Measurements from ENCODE around the gene MGAT5.

Gene MGAT5

DNA sequence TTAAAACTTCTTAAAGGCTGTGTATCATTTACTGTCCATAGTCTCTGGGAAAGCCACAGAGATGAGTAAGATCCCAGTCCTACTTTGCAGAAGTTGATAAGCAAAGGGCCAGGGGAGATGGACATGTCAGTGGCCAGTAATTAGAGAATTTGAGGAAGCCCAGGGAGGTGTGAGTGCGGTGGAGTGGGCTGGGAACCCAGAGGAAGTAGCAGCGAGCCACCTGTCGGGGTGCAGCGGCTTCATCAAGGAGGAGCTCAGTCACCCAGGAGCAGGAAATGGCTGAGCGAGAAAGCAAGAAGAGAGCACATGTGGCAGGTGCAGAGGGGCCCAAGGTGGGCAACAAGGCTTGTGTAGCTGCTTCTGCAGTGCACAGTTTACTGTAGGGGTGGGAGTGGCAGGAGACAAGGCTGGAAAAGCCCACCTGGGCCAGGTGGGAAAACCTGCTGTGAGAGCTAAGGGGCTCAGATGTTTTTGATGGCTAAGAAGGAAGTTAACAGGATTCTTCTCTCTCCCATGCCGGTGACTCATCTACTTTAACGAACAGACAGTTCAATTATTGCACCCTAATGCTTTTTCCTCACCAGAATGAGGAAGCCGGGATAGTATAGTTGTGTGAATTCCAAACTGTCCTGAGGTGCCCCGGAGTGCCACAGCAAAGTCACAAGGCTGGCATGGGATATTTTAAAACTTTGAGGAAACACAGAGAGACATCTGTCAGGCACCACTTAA, 34.8 kb upstream of the MGAT5 start:
- Mint-ChIP-seq H3K9me3 (peaks cover 9% of the 10 kb centered on the region), H3K36me3 (ENCODE audit: low read depth) (peaks cover 21% of the 10 kb centered on the region), H3K4me1 (peaks cover 47% of the 10 kb centered on the region), H3K4me3 (no peak overlapping the region), H3K27me3 (ENCODE audit: low read depth, poor library complexity) (no peaks in the 10 kb centered on the region), H3K27ac (peak overlapping the region; percentile 26)
- no peak for DNase-seq
- TF ChIP-seq CTCF (IDR thresholded peaks at IDR 0.05), result no peak

DNA sequence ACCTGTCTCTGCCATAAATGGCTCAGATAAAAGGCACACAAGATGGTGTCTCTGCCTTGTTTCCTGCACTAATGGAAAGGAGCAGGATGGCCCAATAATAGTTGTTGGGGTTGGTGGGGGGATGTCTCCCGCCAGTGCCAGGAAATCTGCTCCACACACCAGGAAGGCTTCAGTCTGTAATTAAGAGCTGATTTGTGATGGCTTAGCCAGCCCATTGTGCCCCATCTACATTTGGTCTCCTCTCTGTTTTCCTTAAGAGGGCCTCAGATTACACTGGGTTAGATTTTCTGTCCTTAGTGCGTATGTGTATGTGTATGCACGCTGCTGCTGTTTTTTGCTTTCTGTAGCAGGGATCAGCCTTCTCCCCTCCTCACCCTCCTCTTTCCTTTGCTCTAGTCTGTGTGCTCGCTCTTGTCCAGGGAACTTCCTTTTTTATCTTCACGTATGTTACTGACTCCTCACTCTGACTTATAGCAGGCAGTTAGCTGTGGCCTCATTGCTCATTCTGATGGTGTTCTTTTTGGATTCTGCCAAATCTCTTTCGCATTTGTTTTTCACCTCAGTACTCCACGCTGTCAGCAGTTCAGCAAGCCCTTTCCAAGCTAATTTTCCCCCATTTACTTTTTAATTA, 33.4 kb upstream of the MGAT5 start:
- peaks cover 7% of the 10 kb centered on the region for H3K36me3 Mint-ChIP-seq (ENCODE audit: low read depth)
- DNase-seq, result no peak
- peak overlapping the region; percentile 79 for H3K27ac Mint-ChIP-seq
- peaks cover 50% of the 10 kb centered on the region for H3K4me1 Mint-ChIP-seq
- H3K4me3 Mint-ChIP-seq, result no peak overlapping the region
- H3K9me3 Mint-ChIP-seq, result no peaks in the 10 kb centered on the region
- no peaks in the 10 kb centered on the region for H3K27me3 Mint-ChIP-seq (ENCODE audit: low read depth, poor library complexity)
- TF ChIP-seq CTCF (IDR thresholded peaks at IDR 0.05), result no peak

DNA sequence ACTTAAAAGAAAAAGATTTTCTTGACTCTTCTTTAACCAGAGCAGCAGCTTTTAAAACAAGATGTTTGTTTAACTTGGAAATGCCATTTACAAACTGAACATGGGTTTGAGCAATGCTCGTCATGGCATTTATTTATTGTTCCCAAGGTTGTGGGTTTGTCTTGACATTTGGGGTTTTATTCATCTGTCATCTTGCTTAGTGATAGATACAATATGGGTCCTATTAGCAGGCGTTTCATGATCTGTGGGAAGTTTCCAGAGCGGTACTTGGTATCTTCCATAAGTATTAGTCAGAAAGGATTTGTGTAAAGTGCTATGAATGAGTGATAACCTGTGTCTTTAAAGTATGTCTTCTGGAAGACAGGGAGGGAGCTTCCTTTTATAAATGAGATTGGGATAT, 29.9 kb upstream of the MGAT5 start:
- Mint-ChIP-seq H3K27me3 (ENCODE audit: low read depth, poor library complexity) (no peaks in the 10 kb centered on the region), H3K27ac (no peak overlapping the region), H3K4me1 (peaks cover 41% of the 10 kb centered on the region), H3K4me3 (no peak overlapping the region), H3K9me3 (peaks cover 20% of the 10 kb centered on the region), H3K36me3 (ENCODE audit: low read depth) (peaks cover 16% of the 10 kb centered on the region)
- DNase-seq, result no peak
- TF ChIP-seq CTCF (IDR thresholded peaks at IDR 0.05), result no peak

GRCh38 chr2:134225173-134225572, 28.7 kb upstream of the MGAT5 start:
- peaks cover 26% of the 10 kb centered on the region for H3K36me3 Mint-ChIP-seq (ENCODE audit: low read depth)
- H3K4me1 Mint-ChIP-seq, result peaks cover 29% of the 10 kb centered on the region
- no peak for TF ChIP-seq CTCF (IDR thresholded peaks at IDR 0.05)
- no peak overlapping the region for H3K27ac Mint-ChIP-seq
- H3K4me3 Mint-ChIP-seq, result no peak overlapping the region
- DNase-seq, result no peak
- no peaks in the 10 kb centered on the region for H3K27me3 Mint-ChIP-seq (ENCODE audit: low read depth, poor library complexity)
- peaks cover 32% of the 10 kb centered on the region for H3K9me3 Mint-ChIP-seq

- TF ChIP-seq CTCF (IDR thresholded peaks at IDR 0.05), result no peak
- Mint-ChIP-seq H3K4me3 (no peak overlapping the region), H3K36me3 (ENCODE audit: low read depth) (peaks cover 30% of the 10 kb centered on the region), H3K9me3 (peaks cover 37% of the 10 kb centered on the region), H3K27ac (no peak overlapping the region), H3K27me3 (ENCODE audit: low read depth, poor library complexity) (no peaks in the 10 kb centered on the region), H3K4me1 (peaks cover 23% of the 10 kb centered on the region)
- DNase-seq, result no peak
Measured at GRCh38 chr2:134225841-134226240, 28.0 kb upstream of the MGAT5 start.

DNA sequence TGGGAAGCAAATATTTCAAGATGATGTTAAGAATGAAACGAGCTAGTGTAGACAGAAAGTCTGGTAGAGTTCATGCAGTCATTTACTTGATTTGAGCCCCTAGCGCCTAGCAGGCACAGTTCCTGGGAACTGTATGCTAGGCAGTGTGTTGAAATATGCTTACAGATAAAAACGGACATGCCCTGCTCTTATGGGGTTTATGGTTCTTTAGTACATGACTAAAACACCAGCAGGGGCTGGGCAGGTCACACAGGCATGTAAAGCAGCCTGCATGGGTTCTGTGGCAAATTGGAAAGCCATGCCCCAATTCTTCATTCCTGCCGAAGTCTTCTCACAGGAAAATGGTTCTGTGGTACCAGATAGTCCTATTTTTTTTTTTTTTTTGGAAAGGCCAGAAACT, 27.3 kb upstream of the MGAT5 start:
- H3K4me3 Mint-ChIP-seq, result no peak overlapping the region
- peaks cover 15% of the 10 kb centered on the region for H3K4me1 Mint-ChIP-seq
- DNase-seq, result no peak
- peaks cover 31% of the 10 kb centered on the region for H3K36me3 Mint-ChIP-seq (ENCODE audit: low read depth)
- no peak overlapping the region for H3K27ac Mint-ChIP-seq
- peaks cover 38% of the 10 kb centered on the region for H3K9me3 Mint-ChIP-seq
- H3K27me3 Mint-ChIP-seq (ENCODE audit: low read depth, poor library complexity), result no peaks in the 10 kb centered on the region
- no peak for TF ChIP-seq CTCF (IDR thresholded peaks at IDR 0.05)

All from nephron progenitor cell (in vitro differentiated cells).